ENCODE measurements around the gene P2RY8.
"Not testable (repeated sequence)": the region's sequence is repeated elsewhere in the genome, so short reads cannot be mapped to it uniquely, and the experiment has no call there.

Gene P2RY8

DNA sequence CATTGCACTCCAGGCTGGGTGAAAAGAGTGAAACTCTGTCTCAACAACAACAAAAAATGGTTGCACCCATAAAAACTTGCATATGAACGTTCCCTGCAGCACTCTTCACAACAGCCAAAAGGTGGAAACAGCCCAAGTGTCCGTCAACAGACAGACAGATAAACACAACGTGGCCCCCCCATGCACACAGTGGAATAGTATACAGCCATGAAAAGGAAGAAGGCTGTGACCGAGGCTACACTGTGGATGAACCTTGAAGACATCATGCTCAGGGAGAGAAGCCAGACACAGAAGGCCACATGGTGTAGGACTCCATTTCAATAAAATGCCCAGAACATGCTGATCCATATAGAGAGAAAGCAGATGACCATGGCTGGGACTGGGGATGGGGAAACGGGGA lies 50.8 kb downstream of the P2RY8 start:
- DNase-seq (ENCODE audit: low read depth): no peak

DNA sequence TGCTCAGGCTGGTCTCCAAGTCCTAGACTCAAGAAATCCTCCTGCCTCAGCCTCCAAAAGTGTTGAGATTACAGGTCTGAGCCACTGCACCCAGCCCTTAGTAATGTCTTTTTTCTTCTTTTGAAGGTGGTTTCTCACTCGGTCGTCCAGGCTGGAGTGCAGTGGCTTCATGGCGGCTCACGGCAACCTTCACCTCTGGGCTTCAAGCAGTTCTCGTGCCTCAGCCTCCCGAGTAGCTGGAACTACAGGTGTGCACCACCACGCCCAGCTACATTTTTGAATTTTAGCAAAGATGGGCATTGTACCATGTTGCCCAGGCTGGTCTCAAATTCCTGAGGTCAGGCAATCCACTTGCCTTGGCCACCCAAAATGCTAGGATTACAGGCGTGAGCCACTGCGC lies 52.0 kb downstream of the P2RY8 start:
- no peak for DNase-seq (ENCODE audit: low read depth)

DNA sequence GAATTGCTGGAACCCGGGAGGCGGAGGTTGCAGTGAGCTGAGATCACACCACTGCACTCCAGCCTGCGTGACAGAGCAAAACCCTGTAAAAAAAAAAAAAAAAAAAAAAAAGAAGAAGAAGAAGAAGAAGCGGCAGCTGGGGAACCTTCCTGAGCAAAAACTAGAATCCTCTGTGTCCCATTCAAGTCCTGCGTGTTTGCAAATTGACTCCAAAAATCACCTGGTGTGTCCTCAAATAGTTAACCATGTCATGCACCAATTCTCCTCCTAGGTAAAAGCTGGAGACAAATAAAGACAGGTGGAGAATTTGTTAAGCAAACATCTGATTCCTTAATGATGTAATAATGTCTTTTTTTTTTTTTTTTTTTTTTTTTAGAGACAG lies 52.4 kb downstream of the P2RY8 start:
- DNase-seq (ENCODE audit: low read depth): no peak

- no peak for DNase-seq (ENCODE audit: low read depth)
Observed at GRCh38 chrX:1483843-1484637, 52.9 kb downstream of the P2RY8 start.

GRCh38 chrX:1482530-1482928 lies 54.5 kb downstream of the P2RY8 start:
- DNase-seq (ENCODE audit: low read depth): not testable (repeated sequence)

DNA sequence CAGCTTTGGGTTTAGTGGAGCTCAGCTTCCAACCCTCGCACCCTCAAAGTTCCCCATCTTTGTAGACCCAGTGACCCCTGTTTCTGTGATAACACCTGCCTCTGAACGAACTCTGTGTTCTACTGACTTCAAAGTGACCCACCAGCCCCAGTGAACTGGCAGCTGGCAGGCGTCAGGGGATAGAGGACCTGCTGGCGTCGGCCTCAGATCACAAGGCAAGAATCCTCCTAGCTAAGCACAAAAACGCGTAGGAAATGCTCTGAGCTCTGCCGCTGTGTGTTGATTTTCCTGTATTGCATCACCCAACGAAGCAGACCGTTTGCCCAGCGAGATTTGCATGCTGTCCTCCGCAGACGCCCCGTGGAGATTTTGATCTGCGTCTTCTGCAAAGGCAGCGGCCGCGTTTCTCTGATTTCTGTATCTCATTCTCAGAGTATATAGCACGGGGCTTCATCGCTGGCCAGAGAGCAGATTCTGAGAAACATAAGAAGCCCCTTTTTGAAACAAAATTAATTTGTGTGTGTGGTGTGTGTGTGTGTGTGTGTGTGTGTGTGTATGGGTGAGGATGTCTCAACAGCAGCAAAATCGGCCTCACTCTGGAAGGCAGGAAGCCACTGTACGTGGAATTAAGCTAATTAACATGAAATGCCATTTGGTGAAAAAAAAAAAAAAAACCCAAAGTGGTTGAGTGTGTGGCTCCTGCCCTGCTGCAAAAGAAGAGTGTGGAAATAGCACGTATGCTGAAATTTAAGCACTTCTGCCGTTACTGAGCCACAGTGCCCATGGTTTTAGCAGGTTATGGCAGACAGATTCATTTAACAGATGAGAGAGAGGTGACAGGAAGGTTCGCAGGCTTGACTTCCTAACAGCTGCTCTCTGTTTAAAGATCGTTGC lies 55.1 kb downstream of the P2RY8 start:
- DNase-seq (ENCODE audit: low read depth): peak; percentile 46

GRCh38 chrX:1480082-1480785 lies 56.8 kb downstream of the P2RY8 start:
- DNase-seq (ENCODE audit: low read depth): no peak

DNA sequence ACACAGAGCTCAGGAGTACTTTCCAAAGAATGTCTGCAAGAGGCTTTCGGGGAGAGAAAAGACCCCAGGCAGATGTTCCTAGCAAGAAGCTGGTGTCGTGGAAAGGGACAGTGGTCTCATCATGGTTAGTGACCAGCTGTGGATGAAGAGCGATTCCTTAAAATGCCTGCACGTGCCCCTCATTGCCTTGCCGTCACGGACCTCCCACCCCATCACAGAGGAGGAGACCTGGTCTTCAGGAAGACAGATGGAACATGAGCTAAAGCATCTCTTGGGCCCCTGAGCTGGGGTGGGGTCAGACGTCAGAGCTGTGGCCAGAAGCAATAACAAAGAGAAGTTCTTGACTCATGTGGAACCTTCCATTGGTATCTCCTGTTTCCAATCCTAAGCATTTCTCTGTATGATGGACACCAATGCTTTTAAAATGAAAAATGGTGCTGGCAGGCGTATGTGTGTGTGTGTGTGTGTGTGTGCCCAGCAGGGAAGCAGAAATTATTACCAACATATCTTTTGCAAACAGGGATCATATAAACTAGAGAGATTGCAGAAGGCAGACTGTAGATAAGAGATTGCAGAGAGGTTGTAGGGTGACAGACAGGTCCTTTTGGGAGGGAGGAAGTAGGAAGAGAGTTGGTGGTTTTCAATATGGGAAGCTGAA lies 59.1 kb downstream of the P2RY8 start:
- DNase-seq (ENCODE audit: low read depth): no peak

- DNase-seq (ENCODE audit: low read depth): no peak
Observed at GRCh38 chrX:1477229-1477628, 59.8 kb downstream of the P2RY8 start.

DNA sequence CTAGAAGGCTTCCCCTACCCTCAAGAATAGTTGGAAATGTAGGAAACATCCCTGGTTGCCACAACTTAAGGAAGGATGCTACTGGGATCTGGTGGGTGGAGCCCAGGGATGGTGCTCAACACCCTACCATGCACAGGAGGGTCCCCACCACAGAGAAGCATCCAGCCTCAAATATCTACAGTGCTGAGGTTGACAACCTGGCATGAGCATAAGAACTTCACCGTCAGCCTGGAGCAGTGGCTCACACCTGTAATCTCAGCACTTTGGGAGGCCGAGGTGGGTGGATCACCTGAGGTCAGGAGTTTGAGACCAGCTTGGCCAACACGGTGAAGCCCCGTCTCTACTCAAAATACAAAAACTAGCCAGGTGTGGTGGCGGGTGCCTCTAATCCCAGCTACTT lies 60.3 kb downstream of the P2RY8 start:
- no peak for DNase-seq (ENCODE audit: low read depth)

- DNase-seq (ENCODE audit: low read depth): no peak
Observed at GRCh38 chrX:1475881-1476280, 61.1 kb downstream of the P2RY8 start.

DNA sequence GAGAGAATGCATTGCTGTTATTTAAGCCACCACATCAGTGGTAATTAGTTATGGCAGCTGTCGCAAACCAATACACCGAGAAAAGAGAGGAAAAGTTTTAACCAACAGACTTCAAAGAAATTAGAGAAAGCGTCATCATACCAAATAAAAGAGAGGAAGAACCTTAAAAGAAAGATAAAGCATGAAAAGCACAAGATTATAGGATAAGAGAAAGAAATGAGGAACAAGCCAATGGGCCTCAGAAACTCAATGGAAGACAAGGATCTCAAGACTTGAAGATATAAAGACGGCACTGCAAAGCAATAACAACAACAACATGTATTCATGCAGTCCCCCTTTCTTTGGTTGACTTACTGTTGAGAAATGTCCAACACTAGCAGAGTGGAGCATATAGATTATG lies 61.5 kb downstream of the P2RY8 start:
- no peak for DNase-seq (ENCODE audit: low read depth)

DNA sequence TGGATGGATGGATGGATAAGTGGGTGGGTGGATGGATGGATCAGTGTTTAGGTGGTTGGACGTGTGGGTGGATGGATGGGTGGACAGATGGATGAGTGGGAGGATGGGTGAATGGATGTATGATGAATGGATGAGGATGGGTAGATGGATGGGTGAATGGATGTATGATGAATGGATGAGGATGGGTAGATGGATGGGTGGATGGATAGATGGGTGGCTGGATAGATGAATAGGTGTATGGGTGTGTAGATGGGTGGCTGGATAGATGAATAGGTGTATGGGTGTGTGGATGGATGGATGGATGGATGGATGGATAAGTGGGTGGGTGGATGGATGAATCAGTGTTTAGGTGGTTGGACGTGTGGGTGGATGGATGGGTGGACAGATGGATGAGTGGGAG lies 62.4 kb downstream of the P2RY8 start:
- DNase-seq (ENCODE audit: low read depth): not testable (repeated sequence)

DNA sequence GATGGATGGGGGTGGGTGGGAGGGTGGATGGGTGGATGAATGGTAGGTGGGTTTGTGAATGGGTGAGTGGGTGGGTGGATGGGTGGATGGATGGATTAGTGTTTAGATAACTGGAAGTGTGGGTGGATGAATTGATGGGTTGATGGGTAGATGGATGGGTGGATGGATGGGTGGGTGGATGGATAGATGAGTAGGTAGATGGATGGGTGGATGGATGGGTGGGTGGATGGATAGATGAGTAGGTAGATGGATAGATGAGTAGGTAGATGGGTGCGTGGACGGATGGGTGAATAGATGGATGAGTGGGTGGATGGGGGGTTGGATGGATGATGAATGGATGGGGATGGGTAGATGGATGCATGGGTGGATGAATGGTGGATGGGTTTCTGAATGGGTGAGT lies 64.0 kb downstream of the P2RY8 start:
- no peak for DNase-seq (ENCODE audit: low read depth)

- DNase-seq (ENCODE audit: low read depth): peak; percentile 62
Observed at GRCh38 chrX:1468250-1468772, 68.7 kb downstream of the P2RY8 start.

GRCh38 chrX:1466971-1467561 lies 69.9 kb downstream of the P2RY8 start:
- DNase-seq (ENCODE audit: low read depth): no peak

GRCh38 chrX:1466232-1466661 lies 70.7 kb downstream of the P2RY8 start:
- no peak for DNase-seq (ENCODE audit: low read depth)

DNA sequence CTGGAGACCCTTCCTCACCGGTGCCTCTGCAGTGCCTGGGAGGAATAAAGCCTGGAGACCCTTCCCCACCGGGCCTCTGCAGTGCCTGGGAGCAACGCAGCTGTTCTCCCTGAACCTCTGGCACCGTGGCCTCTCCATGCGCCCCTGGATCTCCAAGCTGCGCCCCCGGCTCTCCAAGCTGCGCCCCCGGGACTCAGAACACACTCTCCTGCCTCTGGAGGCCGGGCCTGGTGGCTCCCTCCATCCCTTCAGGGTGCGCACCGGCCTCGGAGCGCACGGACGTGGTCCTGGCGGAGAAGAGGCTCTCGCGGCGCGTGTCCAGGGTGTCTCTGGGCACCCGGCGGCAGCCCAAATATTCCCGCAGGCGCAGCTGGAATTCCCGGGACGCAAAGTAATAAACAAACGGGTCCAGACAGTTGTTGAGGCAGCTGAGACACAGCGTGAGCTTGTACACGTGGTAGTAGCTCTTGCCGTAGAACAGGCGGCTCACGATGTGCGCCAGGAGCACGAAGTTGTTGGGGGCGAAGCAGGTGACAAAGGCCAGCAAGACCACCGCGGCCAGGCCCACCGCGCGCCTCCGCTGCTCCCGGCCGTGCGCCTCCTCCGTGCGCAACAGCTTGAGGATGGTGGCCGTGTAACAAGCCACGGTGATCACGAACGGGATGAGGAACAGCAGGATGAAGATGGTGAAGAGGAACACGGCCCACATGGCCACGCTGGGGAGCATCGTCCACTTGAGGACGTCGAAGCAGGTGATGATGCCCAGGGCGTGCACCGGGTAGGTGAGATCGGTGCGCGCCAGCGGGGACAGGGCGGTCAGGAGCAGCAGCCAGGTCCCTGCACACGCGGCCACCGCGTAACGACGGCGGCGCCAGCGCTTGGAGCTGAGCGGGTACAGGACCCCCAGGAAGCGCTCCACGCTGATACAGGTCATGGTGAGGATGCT lies 71.4 kb downstream of the P2RY8 start:
- no peak for DNase-seq (ENCODE audit: low read depth)

DNA sequence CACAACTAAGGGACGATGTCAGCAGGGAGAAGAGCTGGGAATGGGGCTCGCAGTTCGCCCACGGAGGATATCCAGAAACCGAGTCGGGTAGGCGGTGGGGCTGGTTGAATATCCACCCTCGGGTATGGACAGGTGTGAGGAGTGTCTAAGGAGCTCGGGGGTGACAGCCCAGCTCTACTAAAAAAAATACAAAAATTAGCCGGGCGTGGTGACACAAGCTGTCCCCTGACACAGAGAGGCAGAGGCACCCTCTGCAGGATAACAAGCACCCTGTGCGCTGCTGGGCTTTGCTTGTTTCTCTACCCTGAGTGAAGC lies 72.1 kb downstream of the P2RY8 start:
- no peak for DNase-seq (ENCODE audit: low read depth)
